ENCODE results near the gene KBTBD4.
"Not testable (repeated sequence)": the region's sequence is repeated elsewhere in the genome, so short reads cannot be mapped to it uniquely, and the experiment has no call there.

The KBTBD4 gene

GRCh38 chr11:47589977-47590861, 11.4 kb upstream of the KBTBD4 start:
- DNase-seq (ENCODE audit: low read depth) = no peak

GRCh38 chr11:47589584-47589976, 10.8 kb upstream of the KBTBD4 start:
- no peak for DNase-seq (ENCODE audit: low read depth)

- no peak for DNase-seq (ENCODE audit: low read depth)
Measured at GRCh38 chr11:47589118-47589517, 10.3 kb upstream of the KBTBD4 start.

GRCh38 chr11:47587723-47588326, 9.1 kb upstream of the KBTBD4 start:
- no peak for DNase-seq (ENCODE audit: low read depth)

GRCh38 chr11:47587039-47587716, 8.4 kb upstream of the KBTBD4 start:
- no peak for DNase-seq (ENCODE audit: low read depth)

- DNase-seq (ENCODE audit: low read depth) = no peak
Measured at GRCh38 chr11:47586098-47586855, 7.5 kb upstream of the KBTBD4 start, which contains the start of gene FAM180B. Gene FAM180B (plus strand): TSS chr11:47586678. CDS start chr11:47586769, 91 bp downstream.

GRCh38 chr11:47583844-47584243, 5.1 kb upstream of the KBTBD4 start:
- DNase-seq (ENCODE audit: low read depth) = no peak

GRCh38 chr11:47577460-47578041, 1.2 kb downstream of the KBTBD4 start:
- DNase-seq (ENCODE audit: low read depth) = no peak

- DNase-seq (ENCODE audit: low read depth) = no peak
Measured at GRCh38 chr11:47573321-47573720, 5.4 kb downstream of the KBTBD4 start.

- DNase-seq (ENCODE audit: low read depth) = no peak
Measured at GRCh38 chr11:47572715-47573255, 6.0 kb downstream of the KBTBD4 start.

GRCh38 chr11:47571895-47572294, 6.9 kb downstream of the KBTBD4 start:
- no peak for DNase-seq (ENCODE audit: low read depth)

- no peak for DNase-seq (ENCODE audit: low read depth)
Measured at GRCh38 chr11:47571357-47571729, 7.4 kb downstream of the KBTBD4 start.

- DNase-seq (ENCODE audit: low read depth) = no peak
Measured at GRCh38 chr11:47570651-47571356, 8.0 kb downstream of the KBTBD4 start.

- no peak for DNase-seq (ENCODE audit: low read depth)
Measured at GRCh38 chr11:47569646-47570045, 9.1 kb downstream of the KBTBD4 start.

GRCh38 chr11:47566149-47566698, 12.5 kb downstream of the KBTBD4 start:
- DNase-seq (ENCODE audit: low read depth) = no peak

- DNase-seq (ENCODE audit: low read depth) = no peak
Measured at GRCh38 chr11:47565340-47566148, 13.2 kb downstream of the KBTBD4 start, which contains the start of gene PTPMT1. Gene PTPMT1 (plus strand): TSS chr11:47565599. CDS start chr11:47565623, 24 bp downstream.

GRCh38 chr11:47564933-47565339, 13.8 kb downstream of the KBTBD4 start:
- DNase-seq (ENCODE audit: low read depth) = no peak

- DNase-seq (ENCODE audit: low read depth) = not testable (repeated sequence)
Measured at GRCh38 chr11:47564366-47564765, 14.4 kb downstream of the KBTBD4 start.

GRCh38 chr11:47562393-47562792, 16.4 kb downstream of the KBTBD4 start:
- not testable (repeated sequence) for DNase-seq (ENCODE audit: low read depth)

Data from stimulated activated CD8-positive, alpha-beta memory T cell treated with anti-CD3 and anti-CD28 coated beads, Interleukin-15, amount 100 ng/mL, for 1 hour (primary cell).